Loucy (cell line): ENCODE measurements around the gene CX3CR1.

Experiments used
- H2AFZ ChIP-seq: fragments of 200-600 bp; sonication (generic); 2 replicates; pipeline ENCODE4 v1.6.0; 2016; ENCODE audit warnings: antibody characterized with exemption, mild to moderate bottlenecking, low read length, moderate library complexity
- H3F3A ChIP-seq: fragments of 200-600 bp; 2 replicates; pipeline ENCODE4 v1.6.0; 2016; ENCODE audit warnings: antibody characterized with exemption, low read depth, mild to moderate bottlenecking
- H3K27me3 ChIP-seq: fragments of 200-600 bp; sonication (generic); 2 replicates; pipeline ENCODE4 v1.6.1; 2014; ENCODE audit warnings: low read length, mild to moderate bottlenecking; ENCODE audit not compliant: insufficient read depth, poor library complexity, severe bottlenecking
- H3K36me3 ChIP-seq: fragments of 200-600 bp; sonication (generic); 2 replicates; pipeline ENCODE4 v1.6.1; 2016; ENCODE audit warnings: low read length; ENCODE audit not compliant: insufficient read depth
- H3K4me1 ChIP-seq: fragments of 200-600 bp; sonication (generic); 2 replicates; pipeline ENCODE4 v1.5.1; 2014; ENCODE audit warnings: low read length, mild to moderate bottlenecking; ENCODE audit not compliant: insufficient read depth, poor library complexity, severe bottlenecking
- H3K4me2 ChIP-seq: fragments of 200-600 bp; sonication (generic); 2 replicates; pipeline ENCODE4 v1.6.0; 2014; ENCODE audit warnings: antibody characterized with exemption, low read length, low read depth, mild to moderate bottlenecking; ENCODE audit not compliant: poor library complexity, severe bottlenecking
- H3K4me3 ChIP-seq: fragments of 200-600 bp; sonication (generic); 2 replicates; pipeline ENCODE4 v1.5.1; 2014; ENCODE audit warnings: low read length, mild to moderate bottlenecking, mixed read lengths; ENCODE audit not compliant: poor library complexity, severe bottlenecking
- H3K79me2 ChIP-seq: fragments of 200-600 bp; sonication (generic); 2 replicates; pipeline ENCODE4 v1.6.1; 2014; ENCODE audit warnings: low read length; ENCODE audit not compliant: insufficient read depth
- H3K9ac ChIP-seq: fragments of 200-600 bp; sonication (generic); 2 replicates; pipeline ENCODE4 v1.6.0; 2014; ENCODE audit warnings: mild to moderate bottlenecking, low read depth, low read length, moderate library complexity; ENCODE audit not compliant: poor library complexity, severe bottlenecking
- H3K9me2 ChIP-seq: fragments of 200-600 bp; sonication (generic); replicated peaks from 2 replicates; pipeline ENCODE4 v1.6.1; 2016; ENCODE audit warnings: low read depth, low read length, mixed read lengths
- H3K9me3 ChIP-seq: fragments of 200-600 bp; sonication (generic); 2 replicates; pipeline ENCODE4 v1.6.1; 2014; ENCODE audit warnings: mild to moderate bottlenecking, antibody characterized with exemption, low read length, low read depth; ENCODE audit not compliant: insufficient read depth
- H4K20me1 ChIP-seq: fragments of 200-600 bp; sonication (generic); 2 replicates; pipeline ENCODE4 v1.6.0; 2014; ENCODE audit warnings: antibody characterized with exemption, low read length, mild to moderate bottlenecking; ENCODE audit not compliant: insufficient read depth, poor library complexity, severe bottlenecking
- EZH2phosphoT487 ChIP-seq: fragments of 200-600 bp; IDR thresholded peaks from 2 replicates; pipeline ENCODE4 v1.6.1; 2018; ENCODE audit warnings: antibody characterized with exemption, mild to moderate bottlenecking, moderate library complexity, borderline replicate concordance
- TF ChIP-seq, protein P1 (sequence below): fragments of 200-600 bp; sonication (generic); conservative IDR thresholded peaks from 2 replicates; pipeline ENCODE4 v1.5.1; 2014; ENCODE audit warnings: mild to moderate bottlenecking, antibody characterized with exemption, low read length

The CX3CR1 gene

DNA sequence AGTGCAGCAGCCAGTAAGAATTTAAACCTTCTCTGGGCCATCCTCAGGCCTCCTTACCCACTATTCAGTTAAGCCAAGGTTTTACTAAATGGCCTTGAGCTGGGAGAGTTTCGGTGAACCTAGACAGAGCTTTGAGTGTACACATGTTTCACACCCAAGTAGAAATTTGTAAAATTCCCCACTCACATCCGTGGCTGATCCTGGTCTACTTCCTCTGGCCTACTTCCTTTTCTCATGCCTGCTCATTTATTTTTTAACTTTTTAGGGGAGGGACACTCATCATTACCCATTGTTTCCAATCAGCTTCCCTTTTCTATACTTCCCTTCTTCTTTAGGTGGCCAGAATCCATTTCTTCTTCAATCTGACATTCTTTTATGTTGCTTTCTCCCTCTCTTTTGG is 7.6 kb downstream of the CX3CR1 start:
- TF ChIP-seq, protein P1, sequence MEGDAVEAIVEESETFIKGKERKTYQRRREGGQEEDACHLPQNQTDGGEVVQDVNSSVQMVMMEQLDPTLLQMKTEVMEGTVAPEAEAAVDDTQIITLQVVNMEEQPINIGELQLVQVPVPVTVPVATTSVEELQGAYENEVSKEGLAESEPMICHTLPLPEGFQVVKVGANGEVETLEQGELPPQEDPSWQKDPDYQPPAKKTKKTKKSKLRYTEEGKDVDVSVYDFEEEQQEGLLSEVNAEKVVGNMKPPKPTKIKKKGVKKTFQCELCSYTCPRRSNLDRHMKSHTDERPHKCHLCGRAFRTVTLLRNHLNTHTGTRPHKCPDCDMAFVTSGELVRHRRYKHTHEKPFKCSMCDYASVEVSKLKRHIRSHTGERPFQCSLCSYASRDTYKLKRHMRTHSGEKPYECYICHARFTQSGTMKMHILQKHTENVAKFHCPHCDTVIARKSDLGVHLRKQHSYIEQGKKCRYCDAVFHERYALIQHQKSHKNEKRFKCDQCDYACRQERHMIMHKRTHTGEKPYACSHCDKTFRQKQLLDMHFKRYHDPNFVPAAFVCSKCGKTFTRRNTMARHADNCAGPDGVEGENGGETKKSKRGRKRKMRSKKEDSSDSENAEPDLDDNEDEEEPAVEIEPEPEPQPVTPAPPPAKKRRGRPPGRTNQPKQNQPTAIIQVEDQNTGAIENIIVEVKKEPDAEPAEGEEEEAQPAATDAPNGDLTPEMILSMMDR, result no peak
- no peak for TF ChIP-seq EZH2phosphoT487
- no peaks in the 10 kb centered on the region for H3K27me3 ChIP-seq
- no peak overlapping the region for H2AFZ ChIP-seq
- H3K9me2 ChIP-seq, result no peaks in the 10 kb centered on the region
- H3F3A ChIP-seq, result no peaks in the 10 kb centered on the region
- no peaks in the 10 kb centered on the region for H4K20me1 ChIP-seq
- no peak overlapping the region for H3K9ac ChIP-seq
- no peak overlapping the region for H3K4me3 ChIP-seq
- no peaks in the 10 kb centered on the region for H3K36me3 ChIP-seq
- H3K9me3 ChIP-seq, result no peaks in the 10 kb centered on the region
- no peak overlapping the region for H3K4me2 ChIP-seq
- H3K4me1 ChIP-seq, result peaks cover 7% of the 10 kb centered on the region
- no peaks in the 10 kb centered on the region for H3K79me2 ChIP-seq

DNA sequence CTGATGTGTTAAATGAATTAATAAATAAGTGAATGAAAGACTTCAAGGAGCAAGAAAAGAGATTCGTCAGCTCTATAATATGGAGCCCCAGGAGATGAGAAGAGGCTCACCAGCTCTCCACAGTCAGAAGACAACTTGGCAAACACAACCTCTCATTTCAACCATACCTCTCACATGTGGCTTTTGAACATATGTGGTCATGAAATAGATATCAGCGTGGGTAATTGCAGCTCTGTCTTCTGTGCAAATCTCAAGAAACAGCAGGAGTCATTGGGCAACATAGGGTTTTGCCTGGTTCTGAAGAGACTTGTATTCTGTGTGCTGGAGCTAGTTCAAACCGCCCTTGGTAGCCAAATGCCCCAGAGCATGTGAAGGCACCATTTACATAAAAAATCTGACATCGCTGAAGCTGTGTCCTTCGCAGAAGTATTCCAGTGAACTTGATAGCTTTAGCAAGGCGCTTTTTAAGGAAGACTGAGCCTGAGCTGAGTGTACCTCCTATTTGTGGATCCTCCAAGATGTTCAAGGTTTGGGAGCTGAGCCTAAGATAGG is 8.4 kb downstream of the CX3CR1 start:
- no peak overlapping the region for H3K9ac ChIP-seq
- H3K4me3 ChIP-seq, result no peak overlapping the region
- no peaks in the 10 kb centered on the region for H3K9me3 ChIP-seq
- no peaks in the 10 kb centered on the region for H3K4me1 ChIP-seq
- no peak overlapping the region for H2AFZ ChIP-seq
- no peaks in the 10 kb centered on the region for H3F3A ChIP-seq
- no peaks in the 10 kb centered on the region for H3K79me2 ChIP-seq
- no peaks in the 10 kb centered on the region for H3K9me2 ChIP-seq
- no peaks in the 10 kb centered on the region for H3K36me3 ChIP-seq
- TF ChIP-seq, protein P1, result no peak
- H3K27me3 ChIP-seq, result no peaks in the 10 kb centered on the region
- no peaks in the 10 kb centered on the region for H4K20me1 ChIP-seq
- H3K4me2 ChIP-seq, result no peak overlapping the region

DNA sequence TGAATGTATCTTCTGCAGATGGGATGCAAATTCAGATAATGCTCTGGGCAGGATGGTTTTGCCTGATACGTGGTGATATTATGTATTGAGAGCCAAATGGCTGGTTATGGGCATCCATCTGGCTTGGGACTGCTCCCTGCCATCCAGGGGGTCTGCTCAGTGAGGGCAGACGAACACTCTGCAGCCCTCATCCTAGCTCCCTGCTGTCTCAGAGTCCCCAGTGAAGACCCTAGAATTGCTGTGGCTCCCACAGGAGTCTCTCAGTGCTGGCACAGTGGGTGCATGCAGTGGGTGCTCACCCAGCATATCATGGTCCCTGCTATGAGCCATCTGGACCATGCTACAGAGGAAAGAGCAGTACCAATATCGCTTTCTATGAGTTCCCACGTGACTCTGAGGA is 10.3 kb downstream of the CX3CR1 start:
- TF ChIP-seq EZH2phosphoT487, result no peak
- TF ChIP-seq, protein P1, result no peak
- Histone ChIP-seq H4K20me1 (no peaks in the 10 kb centered on the region), H2AFZ (no peak overlapping the region), H3K36me3 (no peaks in the 10 kb centered on the region), H3F3A (no peaks in the 10 kb centered on the region), H3K4me3 (no peak overlapping the region), H3K4me2 (no peak overlapping the region), H3K9ac (no peak overlapping the region), H3K79me2 (no peaks in the 10 kb centered on the region), H3K9me3 (no peaks in the 10 kb centered on the region), H3K4me1 (no peaks in the 10 kb centered on the region), H3K9me2 (no peaks in the 10 kb centered on the region), H3K27me3 (no peaks in the 10 kb centered on the region)
